Measurements from ENCODE around the gene SH3BGRL2. TPM values are rescaled to one million over a fixed set of nuclear protein-coding genes. Genes with fewer than 3 reads are reported as not detected.

The SH3BGRL2 gene
- total RNA-seq, 1 experiment from 2014 or later, result 11.8 TPM

DNA sequence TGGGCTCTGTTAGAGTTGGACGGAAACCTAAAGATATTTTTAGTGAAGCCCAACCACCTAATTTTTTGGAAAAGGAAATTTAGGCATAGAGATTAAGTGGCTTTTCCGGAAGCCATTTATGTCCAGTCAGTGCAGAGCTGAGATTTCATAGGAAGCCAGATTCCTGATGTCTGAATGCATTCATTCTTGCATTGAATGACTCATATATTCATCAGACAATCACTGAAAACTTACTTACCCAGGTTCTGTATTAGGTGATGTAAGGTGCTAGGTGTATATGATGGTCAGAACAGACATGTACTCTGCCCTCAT lies 4.1 kb downstream of the SH3BGRL2 start:
- DNase-seq, result no peak
- H3K79me2 ChIP-seq (ENCODE audit: insufficient read depth, low read length), result no peaks in the 10 kb centered on the region
- no peak overlapping the region for H3T11ph ChIP-seq (ENCODE audit: low read length)
- H2BK12ac ChIP-seq (ENCODE audit: insufficient read length, low read depth, low read length), result no peak overlapping the region
- H2BK5ac ChIP-seq (ENCODE audit: insufficient read length, low read length), result no peak overlapping the region
- H3K4ac ChIP-seq (ENCODE audit: low read depth, low read length), result no peak overlapping the region
- no CpG with 5 or more reads among the region's 2 CpGs for WGBS (ENCODE audit: extremely low coverage, insufficient read length, low lambda C conversion rate)
- H3K4me1 ChIP-seq (ENCODE audit: insufficient read depth, low read length), result peaks cover 2% of the 10 kb centered on the region; the same call in 1 of the 2 replicates
- no peak overlapping the region for H3K18ac ChIP-seq (ENCODE audit: insufficient read length, low read depth, low read length)
- H2AFZ ChIP-seq (ENCODE audit: low read length), result no peak overlapping the region
- H4K8ac ChIP-seq (replicated peaks; ENCODE audit: insufficient read length, low read depth, low read length), result no peak overlapping the region
- H3K9ac ChIP-seq (ENCODE audit: extremely low read depth, insufficient read length, low read length), result no peak overlapping the region
- H2BK15ac ChIP-seq (ENCODE audit: low read depth, low read length), result no peak overlapping the region
- no peaks in the 10 kb centered on the region for H3K79me1 ChIP-seq (ENCODE audit: insufficient read depth, low read depth, low read length, poor library complexity, severe bottlenecking)
- H3K14ac ChIP-seq (ENCODE audit: insufficient read depth, low read length), result no peak overlapping the region
- no peak overlapping the region for H3K27ac Mint-ChIP-seq
- no peaks in the 10 kb centered on the region; a peak in 1 of 7 replicates for H3K36me3 Mint-ChIP-seq (ENCODE audit: insufficient read depth in 1 of 3, low read depth in 3 of 3)
- no peak overlapping the region for H4K5ac ChIP-seq (ENCODE audit: insufficient read length, low read depth, low read length)
- peaks cover 5% of the 10 kb centered on the region for H3K23me2 ChIP-seq (ENCODE audit: insufficient read length, low read depth, low read length, poor library complexity, severe bottlenecking)
- no peak overlapping the region for H3K4me3 Mint-ChIP-seq
- H3K56ac ChIP-seq (ENCODE audit: insufficient read length, low read depth, low read length), result no peak overlapping the region
- no peaks in the 10 kb centered on the region; the same call in 1 of the 2 replicates for H3K27me3 ChIP-seq (ENCODE audit: insufficient read depth, low read length)
- H2BK120ac ChIP-seq (ENCODE audit: low read depth, low read length, poor library complexity, severe bottlenecking), result no peak overlapping the region
- peaks cover 19 to 27% of the 10 kb centered on the region in 2 experiments for H3K4me1 Mint-ChIP-seq
- no peak overlapping the region for H4K91ac ChIP-seq (ENCODE audit: insufficient read length, low read depth, low read length)
- H3K4me2 ChIP-seq (ENCODE audit: insufficient read depth, insufficient read length, low read length), result no peak overlapping the region
- peaks cover 8% of the 10 kb centered on the region for H3K27me3 Mint-ChIP-seq (ENCODE audit: low read depth)
- no peaks in the 10 kb centered on the region for H3K9me3 ChIP-seq (ENCODE audit: control insufficient read depth, low read depth, low read length)
- no peak overlapping the region for H3K27ac ChIP-seq (ENCODE audit: insufficient read length, low read depth, low read length)
- TF ChIP-seq, protein P1, sequence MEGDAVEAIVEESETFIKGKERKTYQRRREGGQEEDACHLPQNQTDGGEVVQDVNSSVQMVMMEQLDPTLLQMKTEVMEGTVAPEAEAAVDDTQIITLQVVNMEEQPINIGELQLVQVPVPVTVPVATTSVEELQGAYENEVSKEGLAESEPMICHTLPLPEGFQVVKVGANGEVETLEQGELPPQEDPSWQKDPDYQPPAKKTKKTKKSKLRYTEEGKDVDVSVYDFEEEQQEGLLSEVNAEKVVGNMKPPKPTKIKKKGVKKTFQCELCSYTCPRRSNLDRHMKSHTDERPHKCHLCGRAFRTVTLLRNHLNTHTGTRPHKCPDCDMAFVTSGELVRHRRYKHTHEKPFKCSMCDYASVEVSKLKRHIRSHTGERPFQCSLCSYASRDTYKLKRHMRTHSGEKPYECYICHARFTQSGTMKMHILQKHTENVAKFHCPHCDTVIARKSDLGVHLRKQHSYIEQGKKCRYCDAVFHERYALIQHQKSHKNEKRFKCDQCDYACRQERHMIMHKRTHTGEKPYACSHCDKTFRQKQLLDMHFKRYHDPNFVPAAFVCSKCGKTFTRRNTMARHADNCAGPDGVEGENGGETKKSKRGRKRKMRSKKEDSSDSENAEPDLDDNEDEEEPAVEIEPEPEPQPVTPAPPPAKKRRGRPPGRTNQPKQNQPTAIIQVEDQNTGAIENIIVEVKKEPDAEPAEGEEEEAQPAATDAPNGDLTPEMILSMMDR (conservative IDR thresholded peaks at IDR 0.05), result no peak
- no peak overlapping the region for H2AK5ac ChIP-seq (ENCODE audit: insufficient read length, low read length)
- no peaks in the 10 kb centered on the region for H4K20me1 ChIP-seq (ENCODE audit: control insufficient read depth, insufficient read depth, insufficient read length)
- H2BK20ac ChIP-seq (ENCODE audit: low read depth, low read length, poor library complexity, severe bottlenecking), result no peak overlapping the region
- no peaks in the 10 kb centered on the region for H3K9me3 Mint-ChIP-seq
- no peak overlapping the region for H3K23ac ChIP-seq (ENCODE audit: insufficient read length, low read depth, low read length)

Data from H9 (cell line).